ENCODE measurements around the gene MN1.

DNA sequence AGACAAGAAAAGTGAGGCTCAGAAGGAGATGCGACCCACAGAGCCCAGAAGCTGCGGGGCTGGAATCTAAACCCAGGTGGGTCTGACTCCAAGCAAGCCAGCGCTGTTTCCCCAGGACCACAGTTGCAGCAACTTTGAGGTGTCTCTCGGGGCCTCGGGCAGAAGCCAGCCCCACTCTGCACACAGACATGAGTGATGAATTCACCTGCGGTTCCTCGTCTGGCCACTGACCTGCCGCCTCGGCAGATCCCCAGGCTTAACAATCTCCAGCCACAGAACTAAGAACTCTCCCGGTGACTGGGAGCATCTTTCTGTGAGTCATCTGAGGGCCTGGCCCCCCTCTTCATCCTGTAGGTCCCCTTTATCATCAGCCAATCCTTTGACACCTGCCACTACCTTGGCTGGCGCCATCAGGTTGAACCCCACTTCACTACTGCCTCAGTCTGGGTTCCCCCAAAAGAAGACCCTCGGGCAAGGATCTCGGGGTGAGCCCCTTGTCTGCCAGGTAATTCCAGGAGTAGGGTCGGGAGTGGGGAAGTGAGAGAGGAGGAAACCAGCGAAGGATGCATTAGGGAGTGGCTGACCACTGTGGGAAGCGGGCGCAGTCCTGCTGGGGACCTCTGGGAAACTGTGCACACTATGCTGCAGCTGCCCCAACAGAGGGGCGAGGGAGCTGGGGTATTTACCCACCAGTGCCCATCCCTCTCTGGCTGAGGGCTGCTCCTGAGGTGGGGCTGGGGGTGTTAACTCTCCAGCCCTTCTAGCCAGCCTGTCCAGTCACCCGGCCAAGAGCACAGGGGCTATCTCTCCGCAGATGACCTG is 33.0 kb upstream of the MN1 start:
- TF ChIP-seq, protein P1, sequence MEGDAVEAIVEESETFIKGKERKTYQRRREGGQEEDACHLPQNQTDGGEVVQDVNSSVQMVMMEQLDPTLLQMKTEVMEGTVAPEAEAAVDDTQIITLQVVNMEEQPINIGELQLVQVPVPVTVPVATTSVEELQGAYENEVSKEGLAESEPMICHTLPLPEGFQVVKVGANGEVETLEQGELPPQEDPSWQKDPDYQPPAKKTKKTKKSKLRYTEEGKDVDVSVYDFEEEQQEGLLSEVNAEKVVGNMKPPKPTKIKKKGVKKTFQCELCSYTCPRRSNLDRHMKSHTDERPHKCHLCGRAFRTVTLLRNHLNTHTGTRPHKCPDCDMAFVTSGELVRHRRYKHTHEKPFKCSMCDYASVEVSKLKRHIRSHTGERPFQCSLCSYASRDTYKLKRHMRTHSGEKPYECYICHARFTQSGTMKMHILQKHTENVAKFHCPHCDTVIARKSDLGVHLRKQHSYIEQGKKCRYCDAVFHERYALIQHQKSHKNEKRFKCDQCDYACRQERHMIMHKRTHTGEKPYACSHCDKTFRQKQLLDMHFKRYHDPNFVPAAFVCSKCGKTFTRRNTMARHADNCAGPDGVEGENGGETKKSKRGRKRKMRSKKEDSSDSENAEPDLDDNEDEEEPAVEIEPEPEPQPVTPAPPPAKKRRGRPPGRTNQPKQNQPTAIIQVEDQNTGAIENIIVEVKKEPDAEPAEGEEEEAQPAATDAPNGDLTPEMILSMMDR (IDR thresholded peaks at IDR 0.05): no peak
- no peak for TF ChIP-seq POLR2A (IDR thresholded peaks at IDR 0.05)
